PC-9 (cell line): ENCODE measurements around the gene BCL6B. TPM values are rescaled to one million over a fixed set of nuclear protein-coding genes. Genes with fewer than 3 reads are reported as not detected.

ENCODE experiments used
- BruUV-seq: library from RNA; stranded (reverse); fragments of 400-500 nt; replicated peaks from 2 replicates; lab custom pipeline; 2021; lab: Mats Ljungman, UMichigan
- CTCF ChIA-PET: fragments of 300-600 bp; sonication (Branson Sonifier 250); formaldehyde crosslinking; loops from one replicate; lab custom pipeline; 2022; ENCODE audit warnings: antibody characterized with exemption; lab: Charles Lee
- POLR2A ChIA-PET: fragments of 300-600 bp; sonication (Branson Sonifier 250); formaldehyde crosslinking; loops from one replicate; lab custom pipeline; 2022; ENCODE audit warnings: antibody characterized with exemption; ENCODE audit not compliant: unreplicated experiment; lab: Charles Lee
- DNase-seq, 2 experiments: peaks; one replicate each; pipeline versions ENCODE4 v3.0.0 to v3.0.0-alpha.2; 2015 to 2022; ENCODE audit warnings: mixed read lengths in 1 of 2
- H2AFZ ChIP-seq: fragments of 200-600 bp; sonication (generic); 2 replicates; pipeline ENCODE4 v1.8.1; 2017; ENCODE audit warnings: antibody characterized with exemption
- H3F3A ChIP-seq: fragments of 200-600 bp; sonication (generic); 2 replicates; pipeline ENCODE4 v1.8.1; 2017; ENCODE audit warnings: antibody characterized with exemption, mild to moderate bottlenecking, low read depth; ENCODE audit not compliant: insufficient read depth
- H3K27ac ChIP-seq: fragments of 200-600 bp; sonication (generic); 2 replicates; pipeline ENCODE4 v1.6.1; 2016; ENCODE audit warnings: mixed run types
- H3K27me3 ChIP-seq: fragments of 200-600 bp; sonication (generic); 2 replicates; pipeline ENCODE4 v1.6.1; 2016; ENCODE audit warnings: low read depth, mixed run types; ENCODE audit not compliant: insufficient read depth
- H3K36me3 ChIP-seq: fragments of 200-600 bp; sonication (generic); 2 replicates; pipeline ENCODE4 v1.6.1; 2016; ENCODE audit warnings: low read depth, mixed run types
- H3K4me1 ChIP-seq: fragments of 200-600 bp; sonication (generic); replicated peaks from 2 replicates; pipeline ENCODE4 v1.6.1; 2016; ENCODE audit warnings: mixed run types; ENCODE audit not compliant: insufficient read depth
- H3K4me2 ChIP-seq: fragments of 200-600 bp; sonication (generic); 2 replicates; pipeline ENCODE4 v1.6.1; 2017; ENCODE audit warnings: mixed run types
- H3K4me3 ChIP-seq: fragments of 200-600 bp; sonication (generic); 2 replicates; pipeline ENCODE4 v1.6.1; 2016; ENCODE audit warnings: mixed run types
- H3K79me2 ChIP-seq: fragments of 200-600 bp; sonication (generic); 2 replicates; pipeline ENCODE4 v1.6.1; 2017; ENCODE audit warnings: low read depth, mixed run types
- H3K9me2 ChIP-seq: fragments of 200-600 bp; sonication (generic); 2 replicates; pipeline ENCODE4 v1.8.1; 2017; ENCODE audit warnings: mild to moderate bottlenecking; ENCODE audit not compliant: insufficient read depth
- H3K9me3 ChIP-seq: fragments of 200-600 bp; sonication (generic); 2 replicates; pipeline ENCODE4 v1.8.1; 2016; ENCODE audit warnings: low read depth; ENCODE audit not compliant: insufficient read depth
- H4K20me1 ChIP-seq: fragments of 200-600 bp; sonication (generic); 2 replicates; pipeline ENCODE4 v1.8.1; 2017; ENCODE audit not compliant: insufficient read depth
- EZH2 ChIP-seq: fragments of 200-600 bp; sonication (generic); IDR thresholded peaks from 2 replicates; pipeline ENCODE4 v1.8.0; 2017; ENCODE audit warnings: antibody characterized with exemption, low read depth
- intact Hi-C: fragments of 100-400 bp; cut with micrococcal nuclease; formaldehyde crosslinking; loops from one replicate; pipeline ENCODE4 v1.10.0; 2022; ENCODE audit not compliant: unreplicated experiment
- total RNA-seq: library from RNA; stranded (reverse); gene quantifications from 2 replicates; pipeline ENCODE4 v1.2.3, GENCODE V29; 2021
- TF ChIP-seq, protein P1 (sequence below): fragments of 200-600 bp; sonication (generic); conservative IDR thresholded peaks from 2 replicates; pipeline ENCODE4 v1.6.1; 2017; ENCODE audit warnings: mixed run types, antibody characterized with exemption, mild to moderate bottlenecking, moderate library complexity

The BCL6B gene
- total RNA-seq, 1 experiment from 2014 or later: 0.28 TPM

DNA sequence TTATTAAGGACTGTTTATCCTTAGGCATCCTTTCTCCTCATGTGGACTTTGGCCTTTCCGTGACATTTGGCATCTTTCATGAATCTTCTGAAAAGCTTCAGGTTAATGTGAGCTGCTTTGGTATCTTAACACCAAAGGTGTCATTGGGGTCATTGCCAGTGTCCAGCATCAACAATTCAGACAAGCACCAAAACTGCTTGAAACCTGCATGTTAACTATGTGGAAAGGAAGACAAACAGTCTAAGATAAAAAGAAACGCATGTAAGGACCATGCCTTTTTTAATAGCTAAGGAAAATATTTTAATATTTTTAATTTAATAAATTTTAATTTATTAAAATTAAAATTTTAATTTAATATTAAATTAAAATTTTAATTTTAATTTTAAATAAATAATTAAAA, 19.1 kb upstream of the BCL6B start:
- no peak overlapping the region for H3K4me2 ChIP-seq
- TF ChIP-seq EZH2: no peak
- TF ChIP-seq, protein P1, sequence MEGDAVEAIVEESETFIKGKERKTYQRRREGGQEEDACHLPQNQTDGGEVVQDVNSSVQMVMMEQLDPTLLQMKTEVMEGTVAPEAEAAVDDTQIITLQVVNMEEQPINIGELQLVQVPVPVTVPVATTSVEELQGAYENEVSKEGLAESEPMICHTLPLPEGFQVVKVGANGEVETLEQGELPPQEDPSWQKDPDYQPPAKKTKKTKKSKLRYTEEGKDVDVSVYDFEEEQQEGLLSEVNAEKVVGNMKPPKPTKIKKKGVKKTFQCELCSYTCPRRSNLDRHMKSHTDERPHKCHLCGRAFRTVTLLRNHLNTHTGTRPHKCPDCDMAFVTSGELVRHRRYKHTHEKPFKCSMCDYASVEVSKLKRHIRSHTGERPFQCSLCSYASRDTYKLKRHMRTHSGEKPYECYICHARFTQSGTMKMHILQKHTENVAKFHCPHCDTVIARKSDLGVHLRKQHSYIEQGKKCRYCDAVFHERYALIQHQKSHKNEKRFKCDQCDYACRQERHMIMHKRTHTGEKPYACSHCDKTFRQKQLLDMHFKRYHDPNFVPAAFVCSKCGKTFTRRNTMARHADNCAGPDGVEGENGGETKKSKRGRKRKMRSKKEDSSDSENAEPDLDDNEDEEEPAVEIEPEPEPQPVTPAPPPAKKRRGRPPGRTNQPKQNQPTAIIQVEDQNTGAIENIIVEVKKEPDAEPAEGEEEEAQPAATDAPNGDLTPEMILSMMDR: no peak
- H3K9me2 ChIP-seq: no peaks in the 10 kb centered on the region
- H3K4me3 ChIP-seq: no peak overlapping the region
- H3K4me1 ChIP-seq: no peaks in the 10 kb centered on the region
- peaks cover 24% of the 10 kb centered on the region for H3F3A ChIP-seq
- peaks cover 29% of the 10 kb centered on the region for H3K36me3 ChIP-seq
- no peak overlapping the region for H2AFZ ChIP-seq
- CTCF ChIA-PET: interaction anchor here (0.5 to 2.0 kb wide), 7 partner anchors 90 to 338 kb away, joined by 3 to 12 read pairs (median 4); partner anchors contain the start of gene SLC13A5
- H3K9me3 ChIP-seq: no peaks in the 10 kb centered on the region
- DNase-seq: no peak
- H4K20me1 ChIP-seq: peaks cover 28% of the 10 kb centered on the region
- H3K79me2 ChIP-seq: peaks cover 28% of the 10 kb centered on the region
- intact Hi-C loops: loop anchor here (1.0 to 2.0 kb wide), 2 partner anchors 89 to 161 kb away; no protein-coding TSS in a partner anchor
- BruUV-seq: no TSS peak
- POLR2A ChIA-PET: no interaction called here
- no peaks in the 10 kb centered on the region for H3K27me3 ChIP-seq
- H3K27ac ChIP-seq: no peak overlapping the region

DNA sequence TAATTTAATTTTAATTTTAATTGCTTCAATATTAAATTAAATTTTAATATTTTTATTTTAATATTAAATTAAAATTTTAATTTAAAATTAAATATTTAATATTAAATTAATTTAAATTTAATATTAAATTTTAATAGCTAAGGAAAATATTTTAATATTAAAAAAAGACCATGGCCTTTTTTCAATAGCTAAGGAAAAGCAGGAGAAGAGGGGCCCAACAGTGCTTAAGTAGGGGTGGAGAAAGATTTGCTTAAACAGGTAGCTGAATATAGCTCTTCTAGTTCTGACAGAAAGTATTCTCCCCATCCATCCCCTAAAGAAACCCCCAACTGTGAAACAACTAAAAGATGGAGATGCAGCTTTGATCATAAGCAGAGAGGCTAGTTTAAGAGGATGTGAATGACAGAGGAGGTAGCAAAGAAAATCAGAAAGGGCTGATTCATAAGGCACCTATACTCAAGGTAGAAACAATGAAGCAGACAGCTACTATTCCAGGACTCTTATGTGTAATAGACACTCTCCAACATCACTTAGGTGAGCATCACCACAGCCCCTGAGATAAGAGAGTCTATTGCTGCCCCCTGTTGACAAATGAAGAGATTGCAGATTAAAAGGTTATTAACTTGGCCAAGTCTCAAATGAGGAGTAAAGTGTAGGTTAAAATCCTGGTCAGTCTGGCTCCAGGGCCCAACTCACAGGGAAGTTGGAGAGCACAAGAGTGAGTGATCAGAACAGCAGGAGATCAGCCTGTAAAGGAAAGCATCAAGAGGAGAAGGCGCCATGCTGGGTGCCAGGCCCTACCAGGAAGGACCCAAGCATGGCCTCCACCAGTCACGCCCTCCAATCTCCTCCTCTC, 18.2 kb upstream of the BCL6B start:
- intact Hi-C loops: loop anchor here (1.0 to 2.0 kb wide), 3 partner anchors 90 to 338 kb away; no protein-coding TSS in a partner anchor
- H3K9me3 ChIP-seq: no peaks in the 10 kb centered on the region
- H3K27ac ChIP-seq: no peak overlapping the region
- H3K4me1 ChIP-seq: no peaks in the 10 kb centered on the region
- H3K9me2 ChIP-seq: no peaks in the 10 kb centered on the region
- H3K4me3 ChIP-seq: no peak overlapping the region
- peaks cover 24% of the 10 kb centered on the region for H3K36me3 ChIP-seq
- TF ChIP-seq, protein P1: peak; percentile 95
- no peak for TF ChIP-seq EZH2
- ChIA-PET CTCF (interaction anchor here (0.5 to 2.0 kb wide), 7 partner anchors 90 to 338 kb away, joined by 3 to 12 read pairs (median 4); partner anchors contain the start of gene SLC13A5), POLR2A (interaction anchor here (0.5 to 0.6 kb wide), 2 partner anchors 38 to 65 kb away, joined by 7 to 23 read pairs; no protein-coding TSS in a partner anchor)
- BruUV-seq: no TSS peak
- H3K79me2 ChIP-seq: peaks cover 36% of the 10 kb centered on the region
- H3K27me3 ChIP-seq: no peaks in the 10 kb centered on the region
- no peak overlapping the region for H3K4me2 ChIP-seq
- no peak overlapping the region for H2AFZ ChIP-seq
- peak; percentile 49 to 73 for DNase-seq
- peaks cover 31% of the 10 kb centered on the region for H3F3A ChIP-seq
- peaks cover 28% of the 10 kb centered on the region for H4K20me1 ChIP-seq

DNA sequence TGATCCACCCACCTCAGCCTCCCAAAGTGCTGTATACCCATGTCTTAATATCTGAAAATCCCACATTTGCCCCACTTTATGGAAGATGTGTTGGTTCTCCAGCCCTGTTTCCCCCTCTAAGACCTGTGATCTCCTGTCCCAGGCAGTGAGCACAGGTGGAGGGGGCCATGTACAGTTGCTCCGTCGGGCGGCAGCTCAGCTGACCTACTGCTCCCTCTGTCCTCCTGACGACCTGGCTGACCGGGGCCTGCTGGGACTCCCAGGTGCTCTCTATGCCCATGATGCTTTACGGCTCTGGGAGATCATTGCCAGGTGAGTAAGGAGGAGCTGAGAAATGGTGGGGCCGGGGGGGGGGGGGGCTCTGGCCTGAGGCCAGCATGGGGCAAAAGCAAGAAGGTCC, 17.1 kb upstream of the BCL6B start:
- H3K36me3 ChIP-seq: peaks cover 24% of the 10 kb centered on the region
- DNase-seq: no peak
- TF ChIP-seq EZH2: no peak
- TF ChIP-seq, protein P1: no peak
- H3K27ac ChIP-seq: no peak overlapping the region
- no TSS peak for BruUV-seq
- intact Hi-C loops: loop anchor here (1.0 to 2.0 kb wide), 2 partner anchors 163 to 339 kb away; no protein-coding TSS in a partner anchor
- H3K4me2 ChIP-seq: no peak overlapping the region
- H3K4me1 ChIP-seq: peaks cover 6% of the 10 kb centered on the region
- H3K79me2 ChIP-seq: peaks cover 47% of the 10 kb centered on the region
- no peak overlapping the region for H3K4me3 ChIP-seq
- H3K27me3 ChIP-seq: no peaks in the 10 kb centered on the region
- no peaks in the 10 kb centered on the region for H3K9me2 ChIP-seq
- H3F3A ChIP-seq: peaks cover 31% of the 10 kb centered on the region
- no peak overlapping the region for H2AFZ ChIP-seq
- no peaks in the 10 kb centered on the region for H3K9me3 ChIP-seq
- H4K20me1 ChIP-seq: peaks cover 32% of the 10 kb centered on the region
- CTCF ChIA-PET: interaction anchor here (0.6 to 2.0 kb wide), 6 partner anchors 92 to 1033 kb away, joined by 3 to 17 read pairs (median 4); no protein-coding TSS in a partner anchor
- POLR2A ChIA-PET: no interaction called here
